Right lung (tissue), 10 donors: Measurements from ENCODE around the gene CLDN12. TPM values are rescaled to one million over a fixed set of nuclear protein-coding genes. Genes with fewer than 3 reads are reported as not detected.
A peak's percentile ranks its signal among the peaks of the same experiment; 100 is the strongest.

Experiments
- DNase-seq, 2 donors: peaks; one replicate each; pipeline ENCODE4 v3.0.0-alpha.2; 2013
- long read RNA-seq, 8 donors: transcript quantifications; one replicate each; lab custom pipeline, GENCODE V29; 2026
- polyA plus RNA-seq, 5 donors: library from polyadenylated mRNA; unstranded; fragments of 120-200 nt; gene quantifications; one replicate each; pipeline versions ENCODE4 v1.2.1 to v1.2.3, GENCODE V29; 2013; ENCODE audit warnings: inconsistent platforms in 1 of 5, low replicate concordance in 1 of 5; ENCODE audit not compliant: insufficient read length in 5 of 5, insufficient read depth in 1 of 5

Gene CLDN12
- 10 to 100 TPM; 31.5 to 59.0 (median 52.0) TPM for polyA plus RNA-seq
- long read RNA-seq, donor 1, transcript CLDN12-201 (3 exons, 3,565 nt), result major isoform, 16 of 20 reads
- long read RNA-seq, donor 1, partial matches to known transcripts, result 0 of 20 reads
- long read RNA-seq, donor 1, other reads (novel, unspliced or antisense), result 0 of 20 reads
- long read RNA-seq, donor 2, transcript CLDN12-201 (3 exons, 3,565 nt), result major isoform, 7 of 19 reads
- long read RNA-seq, donor 2, partial matches to known transcripts, result 10 of 19 reads
- long read RNA-seq, donor 2, other reads (novel, unspliced or antisense), result 0 of 19 reads
- long read RNA-seq, donor 3, transcript CLDN12-201 (3 exons, 3,565 nt), result major isoform, 6 of 8 reads
- long read RNA-seq, donor 3, partial matches to known transcripts, result 0 of 8 reads
- long read RNA-seq, donor 3, other reads (novel, unspliced or antisense), result 0 of 8 reads
- long read RNA-seq, donor 4, partial matches to known transcripts, result 0 of 7 reads
- long read RNA-seq, donor 4, other reads (novel, unspliced or antisense), result 0 of 7 reads
- long read RNA-seq, donor 5, transcript CLDN12-201 (3 exons, 3,565 nt), result major isoform, 5 of 8 reads
- long read RNA-seq, donor 5, partial matches to known transcripts, result 0 of 8 reads
- long read RNA-seq, donor 5, other reads (novel, unspliced or antisense), result 0 of 8 reads
- long read RNA-seq, donor 6, transcript CLDN12-201 (3 exons, 3,565 nt), result major isoform, 5 of 14 reads
- long read RNA-seq, donor 6, partial matches to known transcripts, result 6 of 14 reads
- long read RNA-seq, donor 6, other reads (novel, unspliced or antisense), result 0 of 14 reads
- long read RNA-seq, donor 7, transcript CLDN12-201 (3 exons, 3,565 nt), result major isoform, 12 of 15 reads
- long read RNA-seq, donor 7, partial matches to known transcripts, result 0 of 15 reads
- long read RNA-seq, donor 7, other reads (novel, unspliced or antisense), result 0 of 15 reads
- long read RNA-seq, donor 8, transcript CLDN12-201 (3 exons, 3,565 nt), result major isoform, 5 of 5 reads
- long read RNA-seq, donor 8, partial matches to known transcripts, result 0 of 5 reads
- long read RNA-seq, donor 8, other reads (novel, unspliced or antisense), result 0 of 5 reads

DNA sequence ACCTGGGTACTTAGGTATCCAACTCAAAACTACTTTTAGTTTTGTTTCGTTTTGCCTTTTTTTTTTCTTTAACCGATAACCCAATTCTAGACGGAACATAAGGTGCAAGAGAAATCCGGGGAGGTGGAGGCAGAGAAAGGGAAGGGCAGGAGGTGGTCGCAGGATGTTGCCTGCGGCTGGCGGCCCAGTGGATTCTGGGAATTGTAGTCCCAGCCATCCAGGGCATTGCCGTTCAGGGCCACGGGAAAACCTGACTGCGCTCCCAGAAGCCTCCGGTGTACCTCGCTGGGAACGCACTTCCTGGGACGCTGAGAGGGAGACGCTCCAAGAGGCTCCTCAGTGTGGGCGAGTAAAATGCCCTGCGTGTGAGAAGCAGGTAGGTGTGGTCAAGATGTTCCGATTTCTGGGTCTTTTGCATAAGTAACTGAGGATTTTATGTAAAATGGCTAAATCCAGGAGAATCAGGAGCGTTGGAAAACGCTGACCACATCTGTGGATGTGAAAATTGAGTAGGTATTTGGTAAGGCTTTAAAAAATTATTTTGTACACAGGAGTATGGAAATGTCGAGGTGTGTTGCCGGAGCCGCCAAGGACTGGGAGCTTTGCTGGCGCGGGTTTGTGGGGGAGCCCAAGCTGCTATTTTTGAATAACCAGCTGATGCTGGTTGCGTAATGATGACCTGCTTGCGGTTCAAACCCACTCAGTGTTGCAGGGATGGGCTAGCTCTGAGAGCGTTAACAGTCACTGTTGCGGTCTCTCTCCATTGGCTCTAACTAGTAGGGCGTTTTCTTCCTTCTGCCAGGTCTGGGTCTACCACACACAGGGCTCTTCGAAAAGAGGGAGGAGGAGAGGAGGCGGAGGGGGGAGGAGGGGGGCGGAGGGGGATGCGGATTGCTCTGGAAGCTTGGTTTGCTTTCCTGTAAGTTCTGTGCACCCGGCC lies at the start of gene CLDN12:
CLDN12 (plus strand) TSS at position 288 of the 940 bp plus-strand sequence. CDS start 9,216 bp downstream, outside the sequence.
- DNase-seq, result peak; percentile 86 to 89

DNA sequence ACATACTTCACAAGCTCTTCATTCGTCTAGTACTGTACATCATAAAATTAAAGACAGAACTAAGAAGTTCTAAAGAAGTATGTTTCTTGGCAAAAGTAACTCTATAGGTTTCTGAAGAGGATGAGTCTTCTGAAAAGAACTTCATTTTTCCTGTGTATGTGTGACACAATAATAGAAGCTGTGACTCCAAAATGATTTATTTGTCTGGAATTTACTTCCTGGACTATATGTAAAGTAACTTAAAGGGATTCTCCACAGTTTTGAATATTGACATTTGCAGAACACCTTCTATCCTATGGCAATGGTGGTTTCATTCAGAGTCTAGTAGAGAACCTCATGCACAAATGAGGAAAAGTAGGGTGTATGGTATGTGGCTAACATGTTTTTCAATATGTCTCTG lies 19.8 kb upstream of the CLDN12 start:
- no peak for DNase-seq

DNA sequence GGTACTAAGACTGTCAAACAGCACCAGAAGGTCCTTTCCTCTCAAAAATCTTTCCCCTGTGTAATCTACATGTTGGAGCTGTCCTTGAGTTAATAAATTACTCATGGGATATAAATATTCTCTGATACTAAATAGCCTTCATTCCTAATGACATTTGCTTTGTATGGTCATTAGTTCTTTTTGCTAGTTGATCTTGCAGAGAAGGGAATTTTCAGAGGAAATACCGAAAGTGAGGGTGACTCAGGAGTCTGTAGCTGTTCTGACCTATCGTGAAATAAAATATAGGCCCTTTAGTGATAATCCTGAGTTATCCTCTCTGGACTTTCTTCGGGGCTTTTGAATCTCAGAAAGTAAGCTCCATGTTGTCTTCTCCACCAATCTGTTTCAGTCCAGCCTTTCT lies 19.4 kb upstream of the CLDN12 start:
- no peak for DNase-seq

DNA sequence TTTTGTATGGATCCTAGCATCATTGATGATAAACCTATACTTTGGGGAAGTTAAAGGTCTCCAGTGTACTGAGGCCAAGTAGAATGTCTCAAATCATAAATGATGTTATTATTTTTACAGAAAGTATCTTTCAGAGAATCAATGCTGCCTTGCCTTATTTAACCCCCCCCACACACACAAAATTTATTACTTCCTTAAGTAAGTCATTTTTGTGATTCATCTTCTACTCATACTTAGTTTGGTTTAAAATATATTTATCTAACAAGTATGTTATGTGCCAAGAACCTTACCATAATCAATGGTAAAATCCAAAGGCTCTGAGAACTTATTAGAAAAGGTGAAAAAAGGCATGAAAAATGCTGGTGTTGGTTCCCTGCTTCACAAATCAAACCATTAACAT lies 18.8 kb upstream of the CLDN12 start:
- DNase-seq, result no peak

DNA sequence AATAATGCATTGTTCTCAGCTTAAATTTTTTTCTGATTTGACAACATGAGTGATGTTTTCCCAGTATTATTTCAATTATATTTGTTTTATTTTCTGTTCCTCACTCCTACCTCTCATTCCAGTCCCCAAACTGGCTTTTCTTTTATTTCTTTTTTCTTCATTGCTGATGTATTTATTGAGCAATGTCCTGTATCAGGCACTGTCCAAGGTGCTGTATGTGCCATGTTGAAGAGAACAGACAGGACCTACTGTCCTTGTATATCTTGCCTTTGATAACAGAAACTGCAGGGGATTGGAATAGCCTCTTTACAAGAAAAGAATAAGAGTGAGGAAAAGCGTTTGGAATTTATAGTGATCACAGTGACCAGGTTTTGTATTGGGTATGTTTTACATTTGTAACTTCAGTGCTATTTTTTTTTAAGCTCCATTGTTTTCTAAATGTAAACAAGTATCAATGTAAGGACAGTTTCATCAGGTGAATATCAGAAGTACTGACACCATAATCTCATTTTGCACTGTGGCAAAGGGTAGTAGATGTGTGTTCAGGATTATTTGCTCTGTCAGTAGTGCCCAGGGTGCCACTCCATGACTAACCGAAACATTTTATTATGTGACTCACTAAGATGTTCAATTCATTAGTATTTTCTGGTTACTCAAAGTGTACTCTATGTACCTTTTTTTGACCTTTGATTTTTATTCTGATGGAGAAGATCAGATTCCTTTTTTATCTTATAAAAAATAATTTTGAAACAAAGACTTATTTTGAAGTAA lies 15.6 kb upstream of the CLDN12 start:
- no peak for DNase-seq

DNA sequence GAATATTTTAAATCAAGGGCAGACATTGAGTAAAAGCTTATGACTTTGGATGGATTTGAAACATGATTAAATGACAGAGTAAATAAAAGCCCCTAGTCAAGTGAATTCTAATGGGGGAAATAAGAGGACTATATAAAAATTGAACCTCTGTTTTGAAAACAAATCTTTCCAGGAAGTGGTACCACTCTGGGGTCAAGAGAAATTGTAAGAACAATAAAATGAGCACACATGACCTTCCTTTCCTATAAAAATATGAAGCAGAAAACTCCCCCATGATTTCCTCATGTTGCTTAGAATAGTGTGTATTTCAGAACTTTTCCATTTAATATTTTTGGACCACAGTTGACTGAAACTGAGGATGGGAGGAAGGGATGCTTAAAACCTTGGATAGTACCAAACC lies 12.3 kb upstream of the CLDN12 start:
- no peak for DNase-seq

DNA sequence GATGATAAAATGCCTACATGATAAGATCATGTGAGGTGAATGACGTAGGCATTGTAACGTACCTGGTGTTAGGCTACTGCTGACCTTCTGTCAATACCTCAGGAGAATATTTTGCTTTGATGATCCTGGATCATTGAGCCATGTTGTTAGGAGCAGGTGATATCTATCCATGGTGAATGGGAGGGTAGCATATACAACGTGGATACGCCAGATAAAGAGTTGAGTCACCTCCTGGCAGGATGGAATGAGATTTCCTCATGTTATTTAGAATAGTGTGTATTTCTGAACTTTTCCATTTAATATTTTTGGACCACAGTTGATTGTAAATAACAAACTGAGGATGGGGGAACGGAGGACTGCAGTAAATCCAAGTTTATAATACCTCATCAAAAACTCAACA lies 11.8 kb upstream of the CLDN12 start:
- no peak for DNase-seq

DNA sequence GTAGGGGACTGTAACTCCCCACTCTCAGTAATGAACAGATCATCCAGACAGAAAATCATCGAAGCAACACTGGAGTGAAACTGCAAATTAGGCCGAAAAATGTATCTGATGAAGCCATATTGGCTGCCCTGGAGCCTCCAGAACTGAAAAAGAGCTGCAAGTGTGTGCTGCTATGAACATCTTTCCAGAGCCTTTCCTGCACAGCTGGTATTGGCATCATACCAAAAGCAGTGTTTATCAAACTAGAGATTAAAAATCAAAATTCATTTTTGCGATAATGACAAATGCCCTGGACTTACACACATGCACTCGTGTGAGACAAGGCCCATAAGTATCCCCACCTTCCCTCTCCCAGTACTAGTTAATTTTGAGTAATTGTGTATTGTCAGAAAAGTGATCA lies 6.8 kb upstream of the CLDN12 start:
- DNase-seq, result no peak

DNA sequence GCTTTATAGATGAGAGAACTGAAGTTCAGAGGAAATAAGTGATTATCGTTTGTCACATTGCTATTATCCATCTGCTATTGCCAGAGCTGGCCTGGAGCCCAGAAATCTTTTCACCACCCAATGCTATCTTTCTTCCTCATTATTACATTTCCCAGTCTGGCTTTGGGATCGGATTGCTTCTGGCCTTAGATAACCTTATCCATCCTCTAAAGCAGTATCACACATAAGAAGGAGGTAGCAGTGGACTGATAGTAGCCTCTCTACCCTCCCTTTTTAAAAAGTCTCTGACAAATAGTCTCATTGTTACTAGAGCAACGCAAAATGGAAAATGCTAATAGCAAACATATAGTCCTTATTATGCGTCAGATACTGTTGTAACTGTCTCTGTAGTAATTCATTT lies 1.3 kb upstream of the CLDN12 start:
- DNase-seq, result peak; percentile 31 to 40

DNA sequence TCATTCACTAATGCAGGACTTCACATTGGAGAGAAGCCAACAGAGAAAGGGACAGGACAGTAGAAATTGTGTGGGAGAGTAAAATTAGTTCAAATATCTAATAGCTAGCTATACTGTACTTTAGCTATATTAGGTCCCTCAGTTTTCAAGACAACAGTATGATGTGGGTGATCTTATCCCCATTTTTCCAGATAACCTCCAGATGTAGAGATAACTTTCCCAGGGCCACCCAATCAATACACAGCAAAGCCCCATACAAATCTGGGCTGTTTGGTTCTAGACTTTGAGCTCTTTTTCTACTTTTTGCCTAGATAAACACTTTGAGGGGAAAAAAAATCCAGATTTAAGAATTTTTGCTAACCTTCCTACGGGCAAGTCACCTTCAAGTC lies 482 bp upstream of the CLDN12 start:
- DNase-seq, result no peak

DNA sequence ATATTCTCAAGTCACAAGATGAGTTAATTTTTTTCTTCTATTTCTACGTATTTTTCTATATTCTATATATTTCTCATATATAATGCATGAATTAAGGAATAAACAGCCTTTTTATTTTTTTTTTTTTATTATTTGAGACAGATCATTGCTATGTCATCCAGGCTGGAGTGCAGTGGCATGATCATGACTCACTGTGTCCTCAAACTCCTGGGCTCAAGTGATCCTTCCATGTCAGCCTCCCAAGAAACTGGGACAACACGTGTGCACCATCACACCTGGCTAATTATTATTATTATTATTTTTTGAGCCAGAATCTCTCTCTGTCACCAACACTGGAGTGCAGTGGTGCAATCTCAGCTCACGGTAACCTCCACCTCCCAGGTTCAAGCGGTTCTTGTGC lies 1.5 kb downstream of the CLDN12 start:
- DNase-seq, result no peak

DNA sequence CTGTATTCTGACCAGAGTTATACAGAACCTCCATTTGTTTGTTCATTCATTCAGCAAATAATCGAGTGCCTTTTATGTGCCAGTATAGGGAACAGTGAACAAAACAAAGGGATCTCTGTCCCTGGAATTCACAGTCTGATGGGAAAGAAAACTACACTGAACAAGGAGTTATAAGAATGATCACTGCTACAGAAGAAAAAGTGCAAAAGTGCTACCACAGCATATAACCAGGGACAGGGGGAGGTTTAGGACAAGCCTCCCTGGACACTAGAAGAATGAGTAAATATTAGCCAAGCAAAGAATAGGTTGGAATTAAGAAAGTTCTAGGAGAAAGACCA lies 4.2 kb downstream of the CLDN12 start:
- DNase-seq, result no peak

DNA sequence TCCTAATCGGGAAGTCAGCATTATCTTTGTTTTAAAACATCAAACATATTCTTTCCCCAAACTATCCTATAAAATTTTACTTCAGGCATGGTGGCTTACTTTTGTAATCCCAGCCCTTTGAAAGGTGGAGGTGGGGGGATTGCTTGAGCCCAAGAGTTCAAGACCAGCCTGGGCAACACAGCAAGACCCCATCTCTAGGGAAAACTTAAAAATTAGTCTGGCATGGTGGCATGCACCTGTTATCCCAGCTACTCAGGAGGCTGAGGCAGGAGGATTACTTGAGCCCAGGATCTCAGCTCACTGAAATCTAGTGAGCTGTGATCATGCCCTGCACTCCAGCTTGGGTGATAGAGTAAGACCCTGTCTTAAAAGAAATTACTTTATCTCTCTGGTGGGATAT lies 4.9 kb downstream of the CLDN12 start:
- DNase-seq, result no peak

DNA sequence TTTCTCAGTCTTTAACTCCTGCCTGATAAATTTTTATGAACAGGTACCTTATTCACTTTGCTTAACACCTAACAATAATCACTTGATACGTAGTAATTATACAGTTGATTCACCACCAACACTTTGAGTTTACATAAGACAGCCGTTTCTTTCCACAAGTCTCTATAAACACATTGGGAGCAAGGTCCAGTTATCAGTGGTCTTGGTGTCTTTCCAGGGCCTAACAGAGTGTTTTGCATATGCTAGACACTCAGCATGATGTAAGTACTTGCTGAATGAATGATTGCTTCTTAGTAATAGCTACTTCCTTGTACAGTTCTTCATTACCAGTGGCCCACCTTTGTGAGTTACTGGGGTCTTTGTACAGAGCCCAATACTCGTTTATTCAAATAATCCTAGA lies 6.4 kb downstream of the CLDN12 start:
- no peak for DNase-seq

DNA sequence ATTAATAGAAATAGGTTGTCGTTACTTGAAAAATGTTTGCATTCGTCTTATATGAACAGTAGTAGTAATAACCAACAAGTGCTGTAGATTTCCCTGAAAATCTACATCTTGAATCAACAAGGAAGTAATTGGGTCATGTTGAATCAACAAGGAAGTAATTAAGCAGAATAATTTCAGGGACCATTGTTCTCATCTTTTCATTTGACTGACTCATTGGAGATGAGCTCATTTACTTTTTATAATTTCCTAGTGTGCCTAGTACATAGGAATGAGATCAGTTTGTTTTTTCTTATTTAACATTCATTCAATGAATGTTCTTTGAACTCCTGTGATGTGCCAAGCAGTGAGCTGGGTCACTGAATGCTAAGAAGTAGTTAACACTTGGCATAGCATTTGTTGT lies 8.2 kb downstream of the CLDN12 start:
- no peak for DNase-seq

DNA sequence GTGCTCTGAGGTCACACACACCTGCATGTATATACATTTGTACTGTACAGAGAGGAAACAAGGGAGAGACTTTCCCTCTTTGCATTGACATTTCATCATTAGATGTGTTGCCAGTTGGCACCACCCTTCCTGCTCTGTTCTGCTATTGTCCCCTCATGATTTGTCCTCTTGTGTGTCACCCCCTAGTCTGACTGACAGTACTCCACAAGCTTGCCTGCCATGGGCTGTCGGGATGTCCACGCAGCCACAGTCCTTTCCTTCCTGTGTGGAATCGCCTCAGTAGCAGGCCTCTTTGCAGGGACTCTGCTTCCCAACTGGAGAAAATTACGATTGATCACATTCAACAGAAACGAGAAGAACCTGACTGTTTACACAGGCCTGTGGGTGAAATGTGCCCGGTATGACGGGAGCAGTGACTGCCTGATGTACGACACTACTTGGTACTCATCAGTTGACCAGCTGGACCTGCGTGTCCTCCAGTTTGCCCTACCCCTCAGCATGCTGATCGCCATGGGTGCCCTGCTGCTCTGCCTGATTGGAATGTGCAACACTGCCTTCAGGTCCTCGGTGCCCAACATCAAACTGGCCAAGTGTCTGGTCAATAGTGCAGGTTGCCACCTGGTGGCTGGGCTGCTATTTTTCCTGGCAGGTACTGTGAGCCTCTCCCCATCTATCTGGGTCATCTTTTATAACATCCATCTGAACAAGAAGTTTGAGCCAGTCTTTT lies 9.4 kb downstream of the CLDN12 start:
- no peak for DNase-seq

DNA sequence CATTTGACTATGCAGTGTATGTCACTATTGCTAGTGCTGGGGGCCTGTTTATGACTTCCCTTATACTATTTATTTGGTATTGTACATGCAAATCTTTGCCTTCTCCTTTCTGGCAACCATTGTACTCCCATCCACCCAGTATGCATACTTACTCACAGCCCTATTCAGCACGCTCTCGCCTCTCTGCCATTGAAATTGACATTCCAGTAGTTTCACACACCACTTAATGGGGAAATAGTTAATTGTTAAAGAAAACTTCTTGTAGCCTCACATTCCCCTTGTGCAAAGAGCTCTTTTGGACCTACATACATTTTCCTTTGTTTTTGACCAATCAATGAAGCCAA lies 9.9 kb downstream of the CLDN12 start:
- no peak for DNase-seq

DNA sequence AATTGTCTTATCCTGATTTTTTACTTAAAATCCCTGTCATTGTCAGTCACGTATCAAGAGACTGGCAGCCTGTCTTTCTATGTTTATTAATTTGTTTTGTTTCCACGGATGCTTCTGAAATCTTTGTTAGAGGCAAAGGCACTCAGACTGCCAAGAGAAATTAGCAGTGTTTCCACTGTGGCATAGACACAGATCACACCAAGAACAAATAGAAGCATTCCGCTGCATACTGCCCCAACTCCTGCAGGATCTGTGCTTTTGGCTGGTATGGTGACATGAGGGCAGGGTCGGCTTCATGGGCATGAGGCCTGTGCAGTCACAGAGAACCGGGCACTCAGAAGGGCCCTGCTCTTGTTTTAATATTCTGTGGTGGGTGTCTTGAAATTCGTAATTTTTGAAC lies 18.4 kb downstream of the CLDN12 start:
- DNase-seq, result no peak

DNA sequence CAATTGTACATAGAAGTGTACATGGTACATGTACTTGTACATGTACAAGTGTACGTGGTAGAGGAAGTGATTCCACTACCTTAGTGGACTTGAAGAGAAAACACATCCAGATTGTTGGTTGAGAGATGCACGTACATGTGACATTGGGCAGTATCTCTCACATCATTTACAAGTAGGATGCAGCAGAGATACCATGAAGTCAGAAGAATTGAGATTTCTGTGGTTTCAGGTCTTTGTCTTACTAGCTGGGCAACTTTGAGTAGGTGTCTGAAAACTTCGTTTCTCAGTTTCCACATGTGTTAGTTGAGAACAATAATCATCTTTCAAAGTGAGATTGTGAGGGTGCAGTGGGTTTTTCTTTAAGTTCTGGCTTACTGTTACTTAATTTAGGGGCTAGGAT lies 21.5 kb downstream of the CLDN12 start:
- no peak for DNase-seq

DNA sequence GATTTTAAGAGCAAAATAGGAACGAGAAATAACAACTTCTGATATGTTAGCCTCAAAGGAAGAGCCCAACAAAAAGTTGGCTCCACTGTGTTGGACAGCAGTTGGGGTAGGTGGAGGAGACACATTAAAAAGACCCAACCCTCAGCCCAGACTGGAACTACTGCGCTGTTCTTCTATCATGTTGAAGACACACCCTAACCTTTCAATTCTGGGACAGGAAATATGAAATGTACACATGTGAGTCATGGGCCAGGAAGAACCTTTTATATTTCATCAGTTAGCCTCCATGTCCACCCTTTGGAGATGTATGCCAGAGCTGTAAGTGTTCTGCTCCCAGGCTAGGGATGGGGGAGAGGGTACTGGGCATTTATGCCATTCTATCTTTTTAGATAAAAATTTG lies 22.1 kb downstream of the CLDN12 start:
- DNase-seq, result no peak
